ENCODE measurements around the gene MCRIP2. TPM values are rescaled to one million over a fixed set of nuclear protein-coding genes. Genes with fewer than 3 reads are reported as not detected.

Gene MCRIP2
- total and polyA plus RNA-seq, 4 donors, result 16.3 to 97.3 (median 61.4) TPM

- whole genome bisulfite sequencing, result 68% methylated on average over 14 of the region's 14 CpGs
- Histone ChIP-seq H3K27ac (ENCODE audit: low read depth in 1 of 2, low read length in 2 of 2) (peak overlapping the region; percentile 21 to 42), H3K9me3 (ENCODE audit: control insufficient read depth in 4 of 4, low read length in 3 of 4) (no peaks in the 10 kb centered on the region), H3K4me3 (ENCODE audit: low read depth in 1 of 3, low read length in 3 of 3) (no peak overlapping the region), H3K4me1 (ENCODE audit: control insufficient read depth in 4 of 4, insufficient read depth in 4 of 4, low read length in 3 of 4) (peaks cover 2 to 17% (median 10%) of the 10 kb centered on the region in 4 donors), H3K27me3 (ENCODE audit: control insufficient read depth in 4 of 4, insufficient read depth in 4 of 4, low read length in 3 of 4) (no peaks in the 10 kb centered on the region), H3K9ac (ENCODE audit: low read depth in 1 of 2, low read length in 2 of 2) (no peak overlapping the region), H3K36me3 (ENCODE audit: control insufficient read depth in 4 of 4, insufficient read depth in 3 of 4, low read depth in 1 of 4, low read length in 3 of 4) (peaks cover 0 to 8% (median 2%) of the 10 kb centered on the region in 4 donors)
- DNase-seq (ENCODE audit: low spot score), result no peak
- TF ChIP-seq RXRA (IDR thresholded peaks at IDR 0.05) (no peak), SP1 (IDR thresholded peaks at IDR 0.05) (no peak), HNF4A (conservative IDR thresholded peaks at IDR 0.05) (peak; percentile 14 to 34), FOXA1 (IDR thresholded peaks at IDR 0.05) (no peak)
These were observed 31.6 kb upstream of the MCRIP2 start for GRCh38 chr16:609984-610383.

- 68% methylated on average over 28 of the region's 28 CpGs for WGBS
- Histone ChIP-seq H3K9me3 (ENCODE audit: control insufficient read depth in 4 of 4, low read length in 3 of 4) (no peaks in the 10 kb centered on the region), H3K4me3 (ENCODE audit: low read depth in 1 of 3, low read length in 3 of 3) (no peak overlapping the region), H3K36me3 (ENCODE audit: control insufficient read depth in 4 of 4, insufficient read depth in 3 of 4, low read depth in 1 of 4, low read length in 3 of 4) (peaks cover 0 to 8% (median 2%) of the 10 kb centered on the region in 4 donors), H3K27me3 (ENCODE audit: control insufficient read depth in 4 of 4, insufficient read depth in 4 of 4, low read length in 3 of 4) (no peaks in the 10 kb centered on the region), H3K9ac (ENCODE audit: low read depth in 1 of 2, low read length in 2 of 2) (no peak overlapping the region), H3K27ac (ENCODE audit: low read depth in 1 of 2, low read length in 2 of 2) (peak overlapping the region in 1 of 2 donors; percentile 42), H3K4me1 (ENCODE audit: control insufficient read depth in 4 of 4, insufficient read depth in 4 of 4, low read length in 3 of 4) (peaks cover 4 to 22% (median 11%) of the 10 kb centered on the region in 4 donors)
- peak; percentile 50 for DNase-seq (ENCODE audit: low spot score)
- TF ChIP-seq JUND (IDR thresholded peaks at IDR 0.05) (no peak), FOXA1 (IDR thresholded peaks at IDR 0.05) (no peak), RAD21 (IDR thresholded peaks at IDR 0.05) (peak; percentile 86 to 87), CTCF (IDR thresholded peaks at IDR 0.05; ENCODE audit: low read depth, low read length, missing input control) (peak; percentile 72), RXRA (IDR thresholded peaks at IDR 0.05) (no peak), GABPA (IDR thresholded peaks at IDR 0.05 in 1 of 2, conservative IDR thresholded peaks at IDR 0.05 in 1 of 2) (no peak), HNF4A (conservative IDR thresholded peaks at IDR 0.05) (no peak)
These were observed 30.9 kb upstream of the MCRIP2 start for GRCh38 chr16:610513-611381.

GRCh38 chr16:615122-615521 lies 26.5 kb upstream of the MCRIP2 start:
- H3K4me3 ChIP-seq (ENCODE audit: low read depth in 1 of 3, low read length in 3 of 3), result no peak overlapping the region
- H3K9ac ChIP-seq (ENCODE audit: low read depth in 1 of 2, low read length in 2 of 2), result no peak overlapping the region
- peaks cover 0 to 8% (median 3%) of the 10 kb centered on the region in 4 donors for H3K36me3 ChIP-seq (ENCODE audit: control insufficient read depth in 4 of 4, insufficient read depth in 3 of 4, low read depth in 1 of 4, low read length in 3 of 4)
- H3K27ac ChIP-seq (ENCODE audit: low read depth in 1 of 2, low read length in 2 of 2), result no peak overlapping the region
- DNase-seq (ENCODE audit: low spot score), result no peak
- no peak for TF ChIP-seq TAF1 (conservative IDR thresholded peaks at IDR 0.05)
- TF ChIP-seq RAD21 (IDR thresholded peaks at IDR 0.05), result no peak
- TF ChIP-seq HNF4A (conservative IDR thresholded peaks at IDR 0.05), result no peak
- no peak for TF ChIP-seq REST (IDR thresholded peaks at IDR 0.05)
- TF ChIP-seq NR2F2 (IDR thresholded peaks at IDR 0.05), result no peak
- no peak for TF ChIP-seq RXRA (IDR thresholded peaks at IDR 0.05)
- TF ChIP-seq YY1 (IDR thresholded peaks at IDR 0.05), result no peak
- H3K4me1 ChIP-seq (ENCODE audit: control insufficient read depth in 4 of 4, insufficient read depth in 4 of 4, low read length in 3 of 4), result peaks cover 0 to 23% (median 11%) of the 10 kb centered on the region in 4 donors
- H3K9me3 ChIP-seq (ENCODE audit: control insufficient read depth in 4 of 4, low read length in 3 of 4), result no peaks in the 10 kb centered on the region
- WGBS, result 95% methylated on average over 13 of the region's 13 CpGs
- H3K27me3 ChIP-seq (ENCODE audit: control insufficient read depth in 4 of 4, insufficient read depth in 4 of 4, low read length in 3 of 4), result no peaks in the 10 kb centered on the region
